Measurements from ENCODE around the gene NRIP1. TPM values are rescaled to one million over a fixed set of nuclear protein-coding genes. Genes with fewer than 3 reads are reported as not detected.

Gene NRIP1
- total and polyA plus RNA-seq, 9 of the 15 experiments (the other 6 are each of a cell fraction or from before 2014, with no cell fraction given), result 4.3 to 42.8 (median 19.6) TPM

GRCh38 chr21:14947613-14948160 lies 117.1 kb downstream of the NRIP1 start:
- POLR2A ChIA-PET, result no interaction called here
- in situ Hi-C loops (cut with MboI), result no loop called here
- BruUV-seq (replicated peaks), result no TSS peak
- no peak for TF ChIP-seq KAT2B (IDR thresholded peaks at IDR 0.05; ENCODE audit: low read depth, low read length)
- no peak for TF ChIP-seq SMARCA4 (IDR thresholded peaks at IDR 0.05)
- no peak for TF ChIP-seq THRB (CRISPR knock-in tag; conservative IDR thresholded peaks at IDR 0.05)
- TF ChIP-seq, protein P1, sequence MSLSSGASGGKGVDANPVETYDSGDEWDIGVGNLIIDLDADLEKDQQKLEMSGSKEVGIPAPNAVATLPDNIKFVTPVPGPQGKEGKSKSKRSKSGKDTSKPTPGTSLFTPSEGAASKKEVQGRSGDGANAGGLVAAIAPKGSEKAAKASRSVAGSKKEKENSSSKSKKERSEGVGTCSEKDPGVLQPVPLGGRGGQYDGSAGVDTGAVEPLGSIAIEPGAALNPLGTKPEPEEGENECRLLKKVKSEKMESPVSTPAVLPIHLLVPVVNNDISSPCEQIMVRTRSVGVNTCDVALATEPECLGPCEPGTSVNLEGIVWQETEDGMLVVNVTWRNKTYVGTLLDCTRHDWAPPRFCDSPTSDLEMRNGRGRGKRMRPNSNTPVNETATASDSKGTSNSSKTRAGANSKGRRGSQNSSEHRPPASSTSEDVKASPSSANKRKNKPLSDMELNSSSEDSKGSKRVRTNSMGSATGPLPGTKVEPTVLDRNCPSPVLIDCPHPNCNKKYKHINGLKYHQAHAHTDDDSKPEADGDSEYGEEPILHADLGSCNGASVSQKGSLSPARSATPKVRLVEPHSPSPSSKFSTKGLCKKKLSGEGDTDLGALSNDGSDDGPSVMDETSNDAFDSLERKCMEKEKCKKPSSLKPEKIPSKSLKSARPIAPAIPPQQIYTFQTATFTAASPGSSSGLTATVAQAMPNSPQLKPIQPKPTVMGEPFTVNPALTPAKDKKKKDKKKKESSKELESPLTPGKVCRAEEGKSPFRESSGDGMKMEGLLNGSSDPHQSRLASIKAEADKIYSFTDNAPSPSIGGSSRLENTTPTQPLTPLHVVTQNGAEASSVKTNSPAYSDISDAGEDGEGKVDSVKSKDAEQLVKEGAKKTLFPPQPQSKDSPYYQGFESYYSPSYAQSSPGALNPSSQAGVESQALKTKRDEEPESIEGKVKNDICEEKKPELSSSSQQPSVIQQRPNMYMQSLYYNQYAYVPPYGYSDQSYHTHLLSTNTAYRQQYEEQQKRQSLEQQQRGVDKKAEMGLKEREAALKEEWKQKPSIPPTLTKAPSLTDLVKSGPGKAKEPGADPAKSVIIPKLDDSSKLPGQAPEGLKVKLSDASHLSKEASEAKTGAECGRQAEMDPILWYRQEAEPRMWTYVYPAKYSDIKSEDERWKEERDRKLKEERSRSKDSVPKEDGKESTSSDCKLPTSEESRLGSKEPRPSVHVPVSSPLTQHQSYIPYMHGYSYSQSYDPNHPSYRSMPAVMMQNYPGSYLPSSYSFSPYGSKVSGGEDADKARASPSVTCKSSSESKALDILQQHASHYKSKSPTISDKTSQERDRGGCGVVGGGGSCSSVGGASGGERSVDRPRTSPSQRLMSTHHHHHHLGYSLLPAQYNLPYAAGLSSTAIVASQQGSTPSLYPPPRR (CRISPR knock-in tag; IDR thresholded peaks at IDR 0.05; ENCODE audit: borderline replicate concordance), result no peak
- no peak for TF ChIP-seq MED1 (CRISPR knock-in tag; IDR thresholded peaks at IDR 0.05; ENCODE audit: borderline replicate concordance)
- TF ChIP-seq NR2F6 (CRISPR knock-in tag; IDR thresholded peaks at IDR 0.05), result no peak
- TF ChIP-seq ZNF717 (CRISPR knock-in tag; IDR thresholded peaks at IDR 0.05), result no peak
- no peak for TF ChIP-seq ZBTB43 (CRISPR knock-in tag; IDR thresholded peaks at IDR 0.05)
- no peak for TF ChIP-seq GTF2F1 (IDR thresholded peaks at IDR 0.05; ENCODE audit: low read depth, low read length)
- no peak for TF ChIP-seq ZNF143 (CRISPR knock-in tag; IDR thresholded peaks at IDR 0.05)
- TF ChIP-seq TEAD2 (tag; IDR thresholded peaks at IDR 0.05), result no peak
- TF ChIP-seq ZNF133 (CRISPR knock-in tag; IDR thresholded peaks at IDR 0.05), result no peak
- TF ChIP-seq SRSF1 (IDR thresholded peaks at IDR 0.05; ENCODE audit: low read depth, low read length), result no peak
- TF ChIP-seq ZBTB7A (IDR thresholded peaks at IDR 0.05; ENCODE audit: borderline replicate concordance, control insufficient read depth, low read depth, low read length), result no peak
- no peak for TF ChIP-seq ARHGAP35 (IDR thresholded peaks at IDR 0.05; ENCODE audit: partially characterized antibody)

More at GRCh38 chr21:14947613-14948160, 117.1 kb downstream of the NRIP1 start:
- no peaks in the 10 kb centered on the region; a peak in 1 of 5 replicates for H3K27me3 ChIP-seq (ENCODE audit: control insufficient read depth in 2 of 2, insufficient read depth in 2 of 2, low read length in 2 of 2)
- WGBS (ENCODE audit: insufficient coverage, low coverage, missing lambda C conversion rate), result 5% methylated on average over 5 of the region's 5 CpGs
- H3K9me3 ChIP-seq (replicated peaks; ENCODE audit: control insufficient read depth, insufficient read depth, low read depth, low read length), result no peaks in the 10 kb centered on the region; the same call in 1 of the 2 replicates
- H3K4me3 ChIP-seq, result no peak overlapping the region
- no peaks in the 10 kb centered on the region for H3K79me2 ChIP-seq (ENCODE audit: control insufficient read depth, insufficient read depth, low read length)
- H3K4me2 ChIP-seq (ENCODE audit: insufficient read depth, low read length), result no peak overlapping the region
- CTCF ChIA-PET (ENCODE audit: low intra/inter-chr PET ratio), result no interaction called here
- intact Hi-C loops (cut with micrococcal nuclease), result no loop called here
- no peaks in the 10 kb centered on the region for H4K20me1 ChIP-seq (replicated peaks; ENCODE audit: control insufficient read depth, insufficient read depth, low read length)
- no peak overlapping the region for H2AFZ ChIP-seq (ENCODE audit: low read depth, low read length)
- no peak overlapping the region for H3K27ac ChIP-seq (ENCODE audit: extremely low read depth, low read depth, low read length)
- DNase-seq (ENCODE audit: extremely low read depth in 1 of 4, low spot score in 3 of 4), result no peak
- no peaks in the 10 kb centered on the region for H3K4me1 ChIP-seq (replicated peaks in 1 of 2; ENCODE audit: control insufficient read depth in 2 of 2, insufficient read depth in 2 of 2, low read length in 2 of 2)
- no peak overlapping the region for H3K9ac ChIP-seq (ENCODE audit: insufficient read depth in 1 of 2, low read depth in 2 of 2, low read length in 2 of 2)
- H3K9me1 ChIP-seq (ENCODE audit: control insufficient read depth, insufficient read depth, low read length), result no peaks in the 10 kb centered on the region
- no peaks in the 10 kb centered on the region for H3K36me3 ChIP-seq (ENCODE audit: control insufficient read depth, insufficient read depth, low read length)
- no peak for ATAC-seq
- FAIRE-seq, result no peak

All from K562 (cell line).